Liver (tissue), 9 donors: ENCODE results near the gene ACTL10. TPM values are rescaled to one million over a fixed set of nuclear protein-coding genes. Genes with fewer than 3 reads are reported as not detected.

ENCODE experiments used
- DNase-seq: peaks from one replicate; pipeline ENCODE4 v3.0.0-alpha.2; 2017; ENCODE audit warnings: low spot score
- H3K27ac ChIP-seq, 2 donors: one replicate each; pipeline ENCODE4 v1.7.0; 2013; ENCODE audit warnings: inconsistent platforms in 2 of 2, low read length in 2 of 2, control low read depth in 1 of 2, low read depth in 1 of 2, mild to moderate bottlenecking in 1 of 2
- H3K27me3 ChIP-seq, 4 donors: one replicate each; pipeline versions ENCODE4 v1.6.1 to v1.7.0; 2013; ENCODE audit warnings: low read length in 3 of 4, inconsistent platforms in 1 of 4, mild to moderate bottlenecking in 1 of 4, moderate library complexity in 1 of 4; ENCODE audit not compliant: control insufficient read depth in 4 of 4, insufficient read depth in 4 of 4
- H3K36me3 ChIP-seq, 4 donors: one replicate each; pipeline versions ENCODE4 v1.6.1 to v1.7.0; 2013; ENCODE audit warnings: low read length in 3 of 4, mild to moderate bottlenecking in 3 of 4, low read depth in 1 of 4, moderate library complexity in 1 of 4; ENCODE audit not compliant: control insufficient read depth in 4 of 4, insufficient read depth in 3 of 4
- H3K4me1 ChIP-seq, 4 donors: one replicate each; pipeline versions ENCODE4 v1.6.1 to v1.7.0; 2013; ENCODE audit warnings: low read length in 3 of 4, mild to moderate bottlenecking in 3 of 4, moderate library complexity in 1 of 4; ENCODE audit not compliant: control insufficient read depth in 4 of 4, insufficient read depth in 4 of 4
- H3K4me3 ChIP-seq, 3 donors: one replicate each; pipeline versions ENCODE4 v1.6.1 to v1.7.0; 2013; ENCODE audit warnings: low read length in 3 of 3, control low read depth in 1 of 3, low read depth in 1 of 3, mild to moderate bottlenecking in 1 of 3
- H3K9ac ChIP-seq, 2 donors: one replicate each; pipeline ENCODE4 v1.7.0; 2013; ENCODE audit warnings: low read length in 2 of 2, mild to moderate bottlenecking in 2 of 2, moderate library complexity in 2 of 2, control low read depth in 1 of 2, low read depth in 1 of 2
- H3K9me3 ChIP-seq, 4 donors: one replicate each; pipeline versions ENCODE4 v1.6.1 to v1.7.0; 2013; ENCODE audit warnings: low read length in 3 of 4; ENCODE audit not compliant: control insufficient read depth in 4 of 4
- ATF3 ChIP-seq: IDR thresholded peaks from 2 replicates; pipeline ENCODE4 v1.6.1; 2016; ENCODE audit warnings: antibody characterized with exemption
- FOXA1 ChIP-seq: IDR thresholded peaks from 2 replicates; pipeline ENCODE4 v1.6.1; 2016; ENCODE audit warnings: antibody characterized with exemption
- FOXA2 ChIP-seq: IDR thresholded peaks from 2 replicates; pipeline ENCODE4 v1.6.1; 2016; ENCODE audit warnings: antibody characterized with exemption
- GABPA ChIP-seq, 2 donors: IDR thresholded peaks in 1 of 2; conservative IDR thresholded peaks in 1 of 2; 2 replicates each; pipeline ENCODE4 v1.6.1; 2016; ENCODE audit warnings: antibody characterized with exemption in 2 of 2, mild to moderate bottlenecking in 1 of 2, moderate library complexity in 1 of 2
- HNF4A ChIP-seq, 2 donors: conservative IDR thresholded peaks; 2 replicates each; pipeline ENCODE4 v1.6.1; 2016; ENCODE audit warnings: antibody characterized with exemption in 2 of 2, mild to moderate bottlenecking in 2 of 2
- HNF4G ChIP-seq: IDR thresholded peaks from 2 replicates; pipeline ENCODE4 v1.6.1; 2016; ENCODE audit warnings: antibody characterized with exemption
- NR2F2 ChIP-seq: IDR thresholded peaks from 2 replicates; pipeline ENCODE4 v1.6.1; 2016; ENCODE audit warnings: antibody characterized with exemption
- RAD21 ChIP-seq, 2 donors: IDR thresholded peaks; 2 replicates each; pipeline ENCODE4 v1.6.1; 2016; ENCODE audit warnings: antibody characterized with exemption in 2 of 2, mild to moderate bottlenecking in 2 of 2
- RXRA ChIP-seq, 2 donors: IDR thresholded peaks; 2 replicates each; pipeline ENCODE4 v1.6.1; 2017 to 2018; ENCODE audit warnings: antibody characterized with exemption in 2 of 2, mild to moderate bottlenecking in 1 of 2
- TAF1 ChIP-seq: conservative IDR thresholded peaks from 2 replicates; pipeline ENCODE4 v1.6.1; 2016; ENCODE audit warnings: antibody characterized with exemption, mild to moderate bottlenecking
- YY1 ChIP-seq: IDR thresholded peaks from 2 replicates; pipeline ENCODE4 v1.6.1; 2016; ENCODE audit warnings: antibody characterized with exemption, mild to moderate bottlenecking
- ZBTB33 ChIP-seq: IDR thresholded peaks from 2 replicates; pipeline ENCODE4 v1.6.1; 2016; ENCODE audit warnings: antibody characterized with exemption
- WGBS: extraction: QIAGEN DNeasy Blood & Tissue Kit; methylation state at CpG from one replicate; pipeline ENCODE4 v1.1.7; 2013; 5-methylcytosine and 5-hydroxymethylcytosine counted together
- polyA plus RNA-seq, 2 donors: library from polyadenylated mRNA; stranded (reverse) in 1 of 2; unstranded in 1 of 2; fragments of 200-250 nt in 1 of 2; fragments of >200 nt in 1 of 2; fragmentation: Nextera tagmentation in 1 of 2; extraction: Ambion mirVana in 1 of 2; gene quantifications; one replicate each; pipeline versions ENCODE4 v1.2.1 to v1.2.3, GENCODE V29; 2013 to 2015
- total RNA-seq, 2 donors: library from RNA; depleted of rRNA; stranded (reverse); fragments of >200 nt; gene quantifications; one replicate each; pipeline ENCODE4 v1.2.3, GENCODE V29; 2014
- TF ChIP-seq, protein P1 (sequence below): IDR thresholded peaks from 2 replicates; pipeline ENCODE4 v1.6.1; 2016; ENCODE audit warnings: antibody characterized with exemption, mild to moderate bottlenecking
- TF ChIP-seq, protein P2 (sequence below): fragments of 150-350 bp; IDR thresholded peaks from 2 replicates; pipeline ENCODE4 v1.5.1; 2017; ENCODE audit warnings: improper control_type of control experiment, low read depth, low read length; ENCODE audit not compliant: missing input control
- donor health status: healthy.
- donor health status: healthy.
- donor health status: healthy.
- donor health status: healthy.
- donor health status: healthy.

The ACTL10 gene
- total and polyA plus RNA-seq, 4 donors: 0.10 to 0.50 (median 0.35) TPM

DNA sequence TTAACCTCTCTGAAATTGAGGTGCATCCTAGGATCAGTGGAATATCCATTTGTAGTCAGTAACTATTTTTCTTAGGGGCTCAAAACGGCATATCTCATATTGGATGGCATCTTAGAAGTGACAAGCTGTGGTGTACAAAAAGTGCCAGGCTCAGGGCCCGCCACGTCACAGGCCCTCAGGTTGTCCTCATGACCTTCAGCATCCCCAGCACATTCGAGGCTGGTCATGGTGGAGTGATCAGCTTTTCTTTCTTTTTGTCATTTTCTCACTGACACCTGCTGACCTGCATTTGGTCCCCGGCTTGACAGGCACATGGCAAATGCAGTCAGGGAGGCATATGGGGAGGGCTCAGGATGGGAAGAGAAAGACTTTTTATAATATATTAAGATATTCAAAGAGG lies 26.5 kb downstream of the ACTL10 start:
- H3K9ac ChIP-seq: no peak overlapping the region
- no peaks in the 10 kb centered on the region for H3K4me1 ChIP-seq
- H3K27me3 ChIP-seq: no peaks in the 10 kb centered on the region
- no peaks in the 10 kb centered on the region for H3K9me3 ChIP-seq
- H3K4me3 ChIP-seq: no peak overlapping the region
- H3K36me3 ChIP-seq: no peaks in the 10 kb centered on the region
- H3K27ac ChIP-seq: no peak overlapping the region
- DNase-seq: no peak
- WGBS: 89% methylated on average over 5 of the region's 5 CpGs
- no peak for TF ChIP-seq HNF4G
- no peak for TF ChIP-seq ATF3
- TF ChIP-seq RXRA (IDR thresholded peaks at IDR 0.05): no peak
- TF ChIP-seq FOXA2: no peak
- TF ChIP-seq GABPA (IDR thresholded peaks at IDR 0.05 in 1 of 2, conservative IDR thresholded peaks at IDR 0.05 in 1 of 2): no peak
- no peak for TF ChIP-seq TAF1
- no peak for TF ChIP-seq FOXA1
- TF ChIP-seq HNF4A (conservative IDR thresholded peaks at IDR 0.05): no peak
- TF ChIP-seq NR2F2: no peak
- TF ChIP-seq, protein P1, sequence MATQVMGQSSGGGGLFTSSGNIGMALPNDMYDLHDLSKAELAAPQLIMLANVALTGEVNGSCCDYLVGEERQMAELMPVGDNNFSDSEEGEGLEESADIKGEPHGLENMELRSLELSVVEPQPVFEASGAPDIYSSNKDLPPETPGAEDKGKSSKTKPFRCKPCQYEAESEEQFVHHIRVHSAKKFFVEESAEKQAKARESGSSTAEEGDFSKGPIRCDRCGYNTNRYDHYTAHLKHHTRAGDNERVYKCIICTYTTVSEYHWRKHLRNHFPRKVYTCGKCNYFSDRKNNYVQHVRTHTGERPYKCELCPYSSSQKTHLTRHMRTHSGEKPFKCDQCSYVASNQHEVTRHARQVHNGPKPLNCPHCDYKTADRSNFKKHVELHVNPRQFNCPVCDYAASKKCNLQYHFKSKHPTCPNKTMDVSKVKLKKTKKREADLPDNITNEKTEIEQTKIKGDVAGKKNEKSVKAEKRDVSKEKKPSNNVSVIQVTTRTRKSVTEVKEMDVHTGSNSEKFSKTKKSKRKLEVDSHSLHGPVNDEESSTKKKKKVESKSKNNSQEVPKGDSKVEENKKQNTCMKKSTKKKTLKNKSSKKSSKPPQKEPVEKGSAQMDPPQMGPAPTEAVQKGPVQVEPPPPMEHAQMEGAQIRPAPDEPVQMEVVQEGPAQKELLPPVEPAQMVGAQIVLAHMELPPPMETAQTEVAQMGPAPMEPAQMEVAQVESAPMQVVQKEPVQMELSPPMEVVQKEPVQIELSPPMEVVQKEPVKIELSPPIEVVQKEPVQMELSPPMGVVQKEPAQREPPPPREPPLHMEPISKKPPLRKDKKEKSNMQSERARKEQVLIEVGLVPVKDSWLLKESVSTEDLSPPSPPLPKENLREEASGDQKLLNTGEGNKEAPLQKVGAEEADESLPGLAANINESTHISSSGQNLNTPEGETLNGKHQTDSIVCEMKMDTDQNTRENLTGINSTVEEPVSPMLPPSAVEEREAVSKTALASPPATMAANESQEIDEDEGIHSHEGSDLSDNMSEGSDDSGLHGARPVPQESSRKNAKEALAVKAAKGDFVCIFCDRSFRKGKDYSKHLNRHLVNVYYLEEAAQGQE: no peak
- no peak for TF ChIP-seq ZBTB33
- TF ChIP-seq, protein P2, sequence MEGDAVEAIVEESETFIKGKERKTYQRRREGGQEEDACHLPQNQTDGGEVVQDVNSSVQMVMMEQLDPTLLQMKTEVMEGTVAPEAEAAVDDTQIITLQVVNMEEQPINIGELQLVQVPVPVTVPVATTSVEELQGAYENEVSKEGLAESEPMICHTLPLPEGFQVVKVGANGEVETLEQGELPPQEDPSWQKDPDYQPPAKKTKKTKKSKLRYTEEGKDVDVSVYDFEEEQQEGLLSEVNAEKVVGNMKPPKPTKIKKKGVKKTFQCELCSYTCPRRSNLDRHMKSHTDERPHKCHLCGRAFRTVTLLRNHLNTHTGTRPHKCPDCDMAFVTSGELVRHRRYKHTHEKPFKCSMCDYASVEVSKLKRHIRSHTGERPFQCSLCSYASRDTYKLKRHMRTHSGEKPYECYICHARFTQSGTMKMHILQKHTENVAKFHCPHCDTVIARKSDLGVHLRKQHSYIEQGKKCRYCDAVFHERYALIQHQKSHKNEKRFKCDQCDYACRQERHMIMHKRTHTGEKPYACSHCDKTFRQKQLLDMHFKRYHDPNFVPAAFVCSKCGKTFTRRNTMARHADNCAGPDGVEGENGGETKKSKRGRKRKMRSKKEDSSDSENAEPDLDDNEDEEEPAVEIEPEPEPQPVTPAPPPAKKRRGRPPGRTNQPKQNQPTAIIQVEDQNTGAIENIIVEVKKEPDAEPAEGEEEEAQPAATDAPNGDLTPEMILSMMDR: no peak
- TF ChIP-seq YY1: no peak

DNA sequence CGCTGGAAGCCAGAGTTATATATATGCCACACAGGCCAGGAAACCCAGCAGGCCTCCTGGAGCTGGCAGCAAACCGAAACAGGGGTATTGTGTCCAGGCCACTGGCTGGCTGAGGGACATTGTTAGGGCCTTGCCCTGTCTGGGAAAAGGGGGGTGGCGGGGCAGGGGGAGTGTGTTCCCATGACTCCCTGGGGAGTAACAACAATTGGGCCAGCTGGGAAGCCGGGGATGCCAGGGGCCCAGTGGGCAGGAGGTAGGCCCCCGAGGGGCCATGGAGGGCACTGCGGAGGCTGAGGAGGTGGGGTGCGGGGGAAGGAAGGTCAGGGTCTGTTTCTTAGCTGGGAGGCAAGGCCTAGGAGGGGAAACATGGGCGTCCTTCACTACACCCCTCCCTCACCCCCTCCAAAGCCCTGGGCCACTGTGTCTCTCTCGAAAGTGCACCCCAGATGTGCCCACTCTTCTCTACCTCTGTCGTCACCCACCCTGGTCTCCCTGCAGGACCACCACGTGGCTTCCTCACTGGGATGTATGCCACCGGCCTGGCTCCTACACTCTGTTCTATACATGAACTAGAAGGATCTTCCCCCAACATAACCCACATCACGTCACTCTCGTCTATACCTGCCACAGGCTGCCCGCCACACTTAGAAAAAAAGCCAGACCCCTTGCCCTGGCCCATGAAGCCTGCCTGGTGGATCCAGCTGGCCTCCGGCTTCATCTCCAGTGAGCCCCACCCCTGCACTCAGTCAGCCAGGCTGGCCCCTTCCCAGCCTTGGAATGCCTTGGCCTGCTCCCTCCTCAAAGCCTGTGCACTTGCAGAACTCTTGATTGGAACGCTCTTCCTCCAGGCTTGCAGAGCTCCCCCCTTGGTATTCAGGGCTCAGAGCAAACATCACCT lies 27.2 kb downstream of the ACTL10 start:
- DNase-seq: no peak
- H3K4me1 ChIP-seq: no peaks in the 10 kb centered on the region
- no peaks in the 10 kb centered on the region for H3K27me3 ChIP-seq
- no peak overlapping the region for H3K4me3 ChIP-seq
- TF ChIP-seq RAD21 (IDR thresholded peaks at IDR 0.05): no peak
- WGBS: 90% methylated on average over 17 of the region's 17 CpGs
- no peak overlapping the region for H3K27ac ChIP-seq
- H3K9ac ChIP-seq: no peak overlapping the region
- no peaks in the 10 kb centered on the region for H3K36me3 ChIP-seq
- no peaks in the 10 kb centered on the region for H3K9me3 ChIP-seq
